Measurements from ENCODE around the gene GLCCI1.
"Not testable (repeated sequence)": the region's sequence is repeated elsewhere in the genome, so short reads cannot be mapped to it uniquely, and the experiment has no call there.

The GLCCI1 gene

GRCh38 chr7:7989616-7990440 lies 21.2 kb downstream of the GLCCI1 start:
- no peak for DNase-seq (ENCODE audit: low read depth)

- no peak for DNase-seq (ENCODE audit: low read depth)
Measured at GRCh38 chr7:7990441-7990761, 21.8 kb downstream of the GLCCI1 start.

DNA sequence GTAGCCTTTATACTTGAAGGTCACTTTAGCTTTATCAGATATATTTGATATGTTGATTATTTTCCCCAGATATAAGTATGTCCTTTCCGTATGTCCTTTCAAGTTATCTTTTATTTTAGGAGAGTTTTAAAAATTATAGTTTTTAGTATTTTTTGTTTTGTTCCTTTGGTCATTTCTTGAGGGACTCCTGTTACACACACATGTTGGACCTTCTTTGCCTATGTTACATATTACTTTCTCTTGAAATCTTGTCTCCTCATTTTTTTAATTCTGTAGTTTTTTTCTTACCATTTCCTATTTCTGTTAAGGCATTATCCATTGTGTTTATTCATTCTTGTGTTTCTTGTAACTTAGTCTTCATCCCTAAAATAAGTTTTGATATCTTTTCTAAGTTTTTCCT lies 23.9 kb downstream of the GLCCI1 start:
- no peak for DNase-seq (ENCODE audit: low read depth)

- not testable (repeated sequence) for DNase-seq (ENCODE audit: low read depth)
Measured at GRCh38 chr7:7995348-7995747, 26.8 kb downstream of the GLCCI1 start.

DNA sequence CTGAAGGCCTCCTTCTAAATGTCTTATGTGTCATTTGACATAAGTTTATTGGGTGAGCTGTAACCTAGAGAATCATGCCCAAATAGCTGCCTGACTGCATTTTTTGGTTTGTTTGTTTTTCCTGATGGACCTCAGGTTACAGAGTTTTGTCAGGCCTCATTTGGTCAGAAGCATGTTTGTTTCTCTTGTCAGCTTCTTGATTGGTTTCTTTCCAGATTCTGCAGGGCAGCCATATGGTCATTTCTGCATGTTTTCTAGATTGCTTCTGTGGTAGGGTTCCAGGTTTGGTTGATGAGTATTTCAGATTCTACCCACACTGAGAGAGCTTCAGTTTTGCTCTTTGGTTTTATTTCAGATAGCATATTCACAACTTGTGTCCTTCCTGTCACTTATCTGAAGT lies 28.0 kb downstream of the GLCCI1 start:
- no peak for DNase-seq (ENCODE audit: low read depth)

GRCh38 chr7:8000315-8000941 lies 31.8 kb downstream of the GLCCI1 start:
- no peak for DNase-seq (ENCODE audit: low read depth)

GRCh38 chr7:8003077-8003476 lies 34.5 kb downstream of the GLCCI1 start:
- no peak for DNase-seq (ENCODE audit: low read depth)

GRCh38 chr7:8005279-8005678 lies 36.7 kb downstream of the GLCCI1 start:
- no peak for DNase-seq (ENCODE audit: low read depth)

DNA sequence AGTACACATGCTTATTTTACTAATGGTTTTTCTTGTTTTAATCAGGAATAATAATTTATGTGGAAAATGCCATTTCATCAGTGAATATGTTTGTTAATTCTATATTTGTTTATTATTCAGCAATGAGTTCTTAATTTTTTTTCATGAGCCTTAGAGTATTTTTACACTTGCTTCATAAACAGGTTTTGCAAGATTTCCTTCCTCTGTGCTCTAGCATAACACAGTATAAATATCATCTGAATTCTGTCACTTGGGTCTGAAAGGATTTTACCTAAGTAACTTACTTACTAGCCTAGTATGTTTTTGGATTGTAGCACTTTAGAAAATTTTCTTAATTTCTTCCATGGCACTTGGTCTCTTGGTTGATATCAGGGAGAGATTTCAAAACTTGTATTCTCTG lies 45.8 kb downstream of the GLCCI1 start:
- DNase-seq (ENCODE audit: low read depth) = no peak

GRCh38 chr7:8015100-8015745 lies 46.6 kb downstream of the GLCCI1 start:
- DNase-seq (ENCODE audit: low read depth) = no peak

- DNase-seq (ENCODE audit: low read depth) = no peak
Measured at GRCh38 chr7:8015746-8016120, 47.1 kb downstream of the GLCCI1 start.

- DNase-seq (ENCODE audit: low read depth) = no peak
Measured at GRCh38 chr7:8017423-8017822, 48.8 kb downstream of the GLCCI1 start.

GRCh38 chr7:8018961-8019360 lies 50.4 kb downstream of the GLCCI1 start:
- DNase-seq (ENCODE audit: low read depth) = no peak

GRCh38 chr7:8022628-8023027 lies 54.0 kb downstream of the GLCCI1 start:
- DNase-seq (ENCODE audit: low read depth) = no peak

GRCh38 chr7:8035192-8035591 lies 66.6 kb downstream of the GLCCI1 start:
- no peak for DNase-seq (ENCODE audit: low read depth)

GRCh38 chr7:8035647-8036518 lies 67.3 kb downstream of the GLCCI1 start:
- DNase-seq (ENCODE audit: low read depth) = no peak

- DNase-seq (ENCODE audit: low read depth) = no peak
Measured at GRCh38 chr7:8037151-8037550, 68.6 kb downstream of the GLCCI1 start.

DNA sequence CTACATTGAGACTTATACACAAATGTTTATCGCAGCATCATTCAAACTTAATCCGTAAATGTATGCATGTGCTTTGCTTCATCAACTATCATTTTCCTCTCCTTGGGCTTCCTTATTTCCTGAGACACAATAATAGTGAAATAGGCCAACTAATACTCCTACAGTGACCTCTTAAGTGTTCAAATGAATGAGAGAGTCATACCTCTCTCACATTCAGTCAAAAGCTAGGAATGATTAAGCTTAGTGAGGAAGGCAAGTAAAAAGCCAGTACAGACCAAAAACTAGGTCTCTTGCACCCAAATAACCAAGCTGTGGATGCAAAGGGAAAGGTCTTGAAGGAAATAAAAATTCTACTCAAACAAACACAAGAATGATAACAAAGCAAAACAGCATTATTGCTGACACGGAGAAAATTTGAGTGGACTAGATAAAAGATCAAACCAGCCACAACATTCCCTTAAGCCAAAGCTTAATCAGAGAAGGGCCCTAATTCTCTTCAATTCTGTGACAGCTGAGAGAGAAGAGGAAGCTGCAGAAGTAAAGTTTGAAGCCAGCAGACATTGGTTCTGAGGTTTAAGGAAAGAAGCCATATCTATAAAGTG lies 72.3 kb downstream of the GLCCI1 start:
- DNase-seq (ENCODE audit: low read depth) = no peak

- no peak for DNase-seq (ENCODE audit: low read depth)
Measured at GRCh38 chr7:8042796-8043535, 74.4 kb downstream of the GLCCI1 start.

GRCh38 chr7:8044761-8045430 lies 76.3 kb downstream of the GLCCI1 start:
- no peak for DNase-seq (ENCODE audit: low read depth)

GRCh38 chr7:8048067-8048466 lies 79.5 kb downstream of the GLCCI1 start:
- DNase-seq (ENCODE audit: low read depth) = not testable (repeated sequence)

Measured in T-helper 22 cell (primary cell).